Stimulated activated CD4-positive, alpha-beta T cell treated with anti-CD3 and anti-CD28 coated beads, Interleukin-1b, Interleukin-23, amount 100 ng/mL, for 24 hours (primary cell): ENCODE results near the gene MT4.

Experiments used
- DNase-seq, 4 experiments: peaks; one replicate each; pipeline ENCODE4 v3.0.0-alpha.2; 2020; ENCODE audit warnings: low read depth in 4 of 4, low spot score in 1 of 4

The MT4 gene

DNA sequence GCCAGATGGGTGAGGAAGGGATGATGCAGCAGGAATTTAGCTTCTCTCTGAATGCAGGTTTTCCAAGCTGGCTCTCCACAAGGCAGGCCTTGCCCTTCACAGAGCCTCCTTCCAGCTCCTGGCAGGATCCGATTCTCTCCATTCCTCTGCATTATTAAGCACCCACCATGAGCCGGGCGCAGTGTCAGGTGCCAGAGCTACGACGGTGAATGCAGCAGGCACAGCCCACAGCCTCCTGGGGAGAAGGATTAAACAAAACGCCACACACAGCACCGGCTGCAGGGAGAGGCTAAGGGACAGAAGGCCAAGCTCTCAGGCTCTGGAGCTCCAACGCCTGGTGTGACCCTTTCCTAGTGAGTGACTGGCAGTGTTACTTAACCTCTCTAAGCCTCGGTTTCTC lies 36.5 kb downstream of the MT4 start:
- no peak for DNase-seq

DNA sequence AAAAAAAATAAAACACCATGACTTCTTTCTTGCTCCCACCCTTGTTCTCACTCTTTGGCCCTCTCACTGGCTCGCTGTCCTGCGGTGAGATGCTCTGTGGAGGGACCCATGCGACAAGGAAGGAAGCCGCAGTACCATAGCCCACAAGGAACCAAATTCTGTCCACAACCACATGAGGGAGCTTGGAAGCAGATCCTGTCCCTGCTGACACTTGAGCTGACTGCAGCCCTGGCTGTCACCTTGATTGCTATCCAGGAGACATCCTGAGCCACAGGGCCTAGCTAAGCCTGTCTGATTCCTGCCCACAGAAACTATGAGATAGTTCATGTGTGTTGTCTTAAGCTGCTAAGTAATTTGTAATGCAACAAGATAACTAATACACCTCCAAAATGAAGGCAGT lies 38.7 kb downstream of the MT4 start:
- no peak for DNase-seq

DNA sequence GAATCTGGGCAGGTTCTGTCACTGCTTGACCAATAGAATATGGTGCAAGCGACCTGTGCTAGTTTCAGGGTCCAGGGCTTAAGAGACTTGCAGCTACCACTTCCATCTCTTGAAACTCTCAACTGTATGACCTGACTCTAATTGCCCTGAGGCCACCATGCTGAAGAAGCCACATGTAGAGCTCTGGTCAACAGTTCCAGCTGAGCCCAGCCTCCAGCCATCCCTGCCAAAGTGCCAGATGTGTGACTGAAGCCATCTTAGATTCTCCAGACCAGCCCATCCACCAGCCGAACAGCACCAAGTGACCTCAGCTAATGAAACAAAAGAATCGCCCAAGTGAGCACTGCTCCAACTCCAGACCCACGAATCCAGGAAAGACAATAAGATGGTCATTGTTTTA lies 40.1 kb downstream of the MT4 start:
- DNase-seq: no peak

DNA sequence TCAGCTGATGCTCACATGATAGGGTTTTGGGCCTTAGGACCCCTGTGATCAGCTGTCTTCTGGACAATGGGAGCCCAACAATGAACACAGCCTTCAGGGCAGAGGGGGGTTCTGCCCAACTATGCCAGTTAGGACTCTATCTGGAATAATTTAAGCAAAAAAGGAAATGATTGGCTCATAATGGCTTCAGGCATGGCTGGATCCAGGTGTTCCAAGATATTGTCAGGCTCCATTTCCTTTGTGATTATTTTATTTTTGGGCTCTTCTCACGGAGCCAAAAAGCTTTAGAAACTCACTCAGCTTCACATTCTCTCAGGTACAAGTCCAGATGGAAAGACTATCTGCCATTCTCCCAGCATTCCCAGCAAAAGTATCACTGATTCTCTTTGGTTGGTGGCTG lies 40.6 kb downstream of the MT4 start:
- DNase-seq: no peak

DNA sequence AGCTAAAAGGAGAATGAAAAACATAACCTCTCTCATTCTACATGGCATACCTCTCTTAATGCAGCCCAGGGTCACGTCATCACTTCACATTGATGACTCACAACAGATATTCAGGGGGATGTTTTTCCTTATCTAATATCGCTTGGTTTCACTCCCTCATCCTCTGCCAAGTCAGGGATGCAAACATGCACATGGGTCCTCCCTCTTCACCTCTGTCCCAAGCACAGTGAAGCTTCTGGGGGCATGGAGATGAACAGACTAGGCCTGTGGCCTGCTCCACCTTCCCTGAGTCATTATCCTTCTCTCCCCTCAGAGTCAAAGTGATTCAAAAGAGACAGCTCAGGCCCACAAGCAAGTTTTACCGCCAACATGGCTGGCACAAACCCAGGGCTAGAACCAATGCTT lies 41.2 kb downstream of the MT4 start:
- no peak for DNase-seq

DNA sequence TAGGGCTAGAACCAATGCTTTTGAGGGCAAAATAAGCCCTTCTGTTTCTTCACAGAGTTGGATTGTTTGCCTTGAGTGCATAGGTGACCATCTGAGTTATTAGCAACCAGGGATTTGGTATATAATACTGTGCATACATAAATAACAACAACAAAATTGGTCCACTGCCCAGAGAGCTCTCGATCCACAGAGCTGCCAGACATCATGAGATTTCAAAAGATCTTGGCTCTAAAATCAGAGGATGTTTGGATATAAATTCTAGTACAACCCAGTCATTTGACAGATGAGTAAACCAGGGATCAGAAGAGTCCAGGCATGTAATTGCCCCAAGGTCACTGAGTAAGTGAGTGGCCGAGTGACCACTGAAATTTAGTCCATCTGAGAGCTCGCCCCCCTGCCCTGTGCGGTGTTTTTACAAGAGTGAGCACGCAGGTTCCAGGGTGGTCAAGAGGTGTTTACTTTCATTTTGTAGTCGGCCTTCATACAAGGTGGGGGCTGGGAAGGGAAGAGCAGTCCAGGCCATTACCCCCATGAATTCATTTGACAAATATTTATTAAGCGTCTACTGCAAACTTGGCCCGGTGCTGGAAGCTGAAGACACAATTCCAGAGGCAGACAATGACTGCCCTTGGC lies 41.7 kb downstream of the MT4 start:
- DNase-seq: no peak

DNA sequence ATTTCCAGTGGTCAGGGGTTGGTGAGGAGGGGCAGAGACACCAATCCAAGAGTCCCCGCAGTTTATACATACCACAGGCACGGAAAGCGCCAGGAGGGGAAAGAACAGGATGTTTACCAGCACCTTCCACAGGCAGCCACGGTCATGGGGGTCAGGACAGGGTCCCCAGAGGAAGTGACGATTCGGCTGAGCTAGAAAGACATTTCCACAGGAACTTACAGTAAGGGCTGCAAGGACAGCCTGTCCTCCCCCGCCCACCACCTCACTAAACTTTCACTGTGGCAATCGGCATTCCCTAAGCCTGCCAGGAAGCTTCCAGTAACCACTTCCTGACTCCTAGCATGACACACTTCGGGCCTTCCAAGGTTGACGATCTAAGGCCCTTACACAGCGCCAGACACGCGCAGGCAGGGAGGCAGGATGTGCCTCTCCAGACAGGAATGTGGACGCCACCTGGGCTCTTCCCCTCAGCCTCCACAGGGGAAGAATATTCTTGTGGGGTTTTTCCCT lies 42.3 kb downstream of the MT4 start:
- DNase-seq: no peak

DNA sequence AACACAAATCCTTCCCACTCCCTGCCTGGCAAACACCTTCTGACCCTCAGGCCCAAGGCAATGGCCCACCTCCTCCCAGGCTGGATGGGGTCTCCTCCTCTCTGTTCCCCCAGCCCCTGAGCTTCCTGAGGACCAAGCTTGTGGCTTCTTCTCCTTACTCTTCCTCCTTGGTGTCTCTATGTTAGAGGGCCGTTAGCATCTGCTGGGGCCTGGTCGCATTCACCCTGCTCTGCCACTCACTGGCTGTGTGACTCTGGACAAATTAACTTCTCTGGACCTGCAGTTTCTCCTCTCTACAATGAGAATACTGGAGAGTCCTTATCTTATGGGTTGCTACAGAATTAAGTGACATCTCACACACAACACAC lies 42.8 kb downstream of the MT4 start:
- DNase-seq: no peak

DNA sequence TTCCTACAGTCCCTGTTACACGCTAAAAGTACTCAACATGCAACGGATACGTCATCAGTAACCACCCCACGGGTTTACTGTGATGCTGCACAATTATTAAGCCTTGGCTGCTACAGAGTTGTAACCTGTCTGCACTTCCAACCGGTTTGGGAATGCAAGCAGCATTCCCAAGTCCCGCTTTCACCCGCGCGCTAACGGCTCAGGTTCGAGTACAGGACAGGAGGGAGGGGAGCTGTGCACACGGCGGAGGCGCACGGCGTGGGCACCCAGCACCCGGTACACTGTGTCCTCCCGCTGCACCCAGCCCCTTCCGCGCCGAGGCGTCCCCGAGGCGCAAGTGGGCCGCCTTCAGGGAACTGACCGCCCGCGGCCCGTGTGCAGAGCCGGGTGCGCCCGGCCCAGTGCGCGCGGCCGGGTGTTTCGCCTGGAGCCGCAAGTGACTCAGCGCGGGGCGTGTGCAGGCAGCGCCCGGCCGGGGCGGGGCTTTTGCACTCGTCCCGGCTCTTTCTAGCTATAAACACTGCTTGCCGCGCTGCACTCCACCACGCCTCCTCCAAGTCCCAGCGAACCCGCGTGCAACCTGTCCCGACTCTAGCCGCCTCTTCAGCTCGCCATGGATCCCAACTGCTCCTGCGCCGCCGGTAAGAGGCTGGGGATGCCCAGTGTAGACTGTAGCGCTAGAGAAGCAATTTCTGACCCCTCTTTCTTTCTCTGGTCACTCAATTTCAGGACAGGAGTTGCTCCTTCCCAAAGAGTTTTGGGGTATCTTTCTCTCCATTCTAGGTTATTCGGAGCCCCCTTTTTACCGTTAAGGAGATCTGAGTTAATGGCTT lies 43.4 kb downstream of the MT4 start, which contains the start of gene MT2A:
TSS of gene MT2A (plus strand) at position 542 of the 833 bp plus-strand sequence. CDS start at position 614, 72 bp downstream.
- DNase-seq: peak; percentile 79 to 90 (median 82)

DNA sequence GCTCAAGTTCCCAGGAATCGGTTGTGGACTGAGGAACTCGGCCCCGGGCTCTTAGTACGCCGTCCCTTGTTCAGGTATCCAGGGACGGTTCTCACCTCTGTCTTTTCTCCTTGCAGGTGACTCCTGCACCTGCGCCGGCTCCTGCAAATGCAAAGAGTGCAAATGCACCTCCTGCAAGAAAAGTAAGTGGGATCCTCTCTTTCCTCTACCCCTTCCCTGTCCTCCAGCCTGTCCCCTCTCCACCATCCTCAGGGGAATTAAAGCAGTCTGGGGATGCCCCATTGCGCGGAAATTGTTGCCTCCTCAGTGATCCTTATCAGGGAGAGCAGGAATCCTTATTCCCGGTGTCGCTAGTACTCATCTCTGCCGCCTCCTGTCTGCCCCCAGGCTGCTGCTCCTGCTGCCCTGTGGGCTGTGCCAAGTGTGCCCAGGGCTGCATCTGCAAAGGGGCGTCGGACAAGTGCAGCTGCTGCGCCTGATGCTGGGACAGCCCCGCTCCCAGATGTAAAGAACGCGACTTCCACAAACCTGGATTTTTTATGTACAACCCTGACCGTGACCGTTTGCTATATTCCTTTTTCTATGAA lies 44.1 kb downstream of the MT4 start:
- no peak for DNase-seq

DNA sequence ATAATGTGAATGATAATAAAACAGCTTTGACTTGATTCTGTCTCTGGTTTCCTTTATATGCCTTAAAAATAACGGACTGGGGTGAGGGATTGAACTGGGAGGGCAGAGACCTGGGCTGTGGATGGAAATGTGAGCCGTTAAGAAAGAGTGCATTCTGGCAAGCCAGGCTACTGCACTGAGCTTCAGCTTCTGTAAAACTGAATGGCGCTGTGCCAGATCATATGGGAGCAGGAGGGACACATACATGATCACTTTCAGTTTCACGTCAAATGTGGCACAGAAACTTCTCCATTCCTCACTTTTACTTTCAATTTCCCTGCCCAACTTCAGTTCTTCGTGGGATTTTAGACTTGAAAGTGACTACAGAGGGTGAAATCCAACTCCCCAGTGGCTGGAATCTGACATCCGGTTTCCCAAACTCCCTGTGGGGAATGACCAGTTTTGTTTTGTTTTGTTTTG lies 44.6 kb downstream of the MT4 start:
- DNase-seq: peak; percentile 52 to 70 (median 60)

DNA sequence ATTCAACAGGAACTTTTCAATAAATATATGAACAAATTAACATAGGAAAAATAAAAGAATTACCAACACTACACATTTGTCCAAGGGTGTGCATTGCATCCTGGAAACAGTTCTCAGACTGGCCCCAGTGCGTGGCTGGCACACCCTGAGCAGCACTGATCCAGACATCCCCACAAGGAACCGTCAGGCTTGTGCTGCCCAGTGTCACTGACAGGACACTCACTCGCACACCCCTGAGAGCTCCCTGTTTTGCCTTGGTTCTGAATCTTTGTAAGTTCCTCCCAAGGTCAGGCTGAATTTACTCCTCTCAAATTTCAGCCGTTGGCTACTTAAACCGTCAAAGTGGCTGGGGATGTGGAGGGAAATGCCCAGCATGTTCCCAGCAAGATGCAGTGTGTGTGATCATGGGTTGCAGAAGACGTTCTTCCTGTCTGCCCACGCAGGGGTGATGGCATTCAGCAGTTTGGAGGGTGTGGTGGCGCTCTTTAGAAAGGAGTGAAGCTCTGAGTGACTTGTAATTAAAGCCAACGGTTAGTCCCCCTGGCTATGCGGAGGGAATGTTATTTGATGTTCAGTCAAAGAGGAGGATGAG lies 45.2 kb downstream of the MT4 start:
- DNase-seq: peak; percentile 42 to 77 (median 58)

DNA sequence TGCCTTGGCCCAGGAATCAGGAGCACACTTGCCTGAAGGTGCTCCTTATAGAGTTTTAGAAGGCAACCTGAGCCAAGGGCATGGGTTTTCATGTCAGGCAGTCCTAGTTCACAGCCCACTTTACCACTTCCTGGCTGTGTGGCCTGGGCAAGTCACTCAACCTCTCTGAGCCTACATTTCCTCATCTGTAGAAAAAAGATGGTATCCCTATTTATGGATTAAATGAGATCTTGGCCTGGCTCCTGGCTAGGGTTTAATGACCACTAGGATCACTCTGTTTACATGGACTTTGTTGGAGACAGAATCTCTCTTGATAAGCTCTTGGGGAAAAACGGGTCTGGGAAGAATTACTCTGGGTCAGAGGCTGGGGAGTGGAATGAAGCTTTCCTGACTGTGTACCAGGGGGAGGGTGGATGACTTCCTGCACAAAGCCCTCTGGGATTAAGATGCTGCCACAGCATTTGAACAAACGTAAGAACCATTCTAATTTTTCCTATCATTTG lies 45.8 kb downstream of the MT4 start:
- peak in 1 of 4 experiments; percentile 46 for DNase-seq

DNA sequence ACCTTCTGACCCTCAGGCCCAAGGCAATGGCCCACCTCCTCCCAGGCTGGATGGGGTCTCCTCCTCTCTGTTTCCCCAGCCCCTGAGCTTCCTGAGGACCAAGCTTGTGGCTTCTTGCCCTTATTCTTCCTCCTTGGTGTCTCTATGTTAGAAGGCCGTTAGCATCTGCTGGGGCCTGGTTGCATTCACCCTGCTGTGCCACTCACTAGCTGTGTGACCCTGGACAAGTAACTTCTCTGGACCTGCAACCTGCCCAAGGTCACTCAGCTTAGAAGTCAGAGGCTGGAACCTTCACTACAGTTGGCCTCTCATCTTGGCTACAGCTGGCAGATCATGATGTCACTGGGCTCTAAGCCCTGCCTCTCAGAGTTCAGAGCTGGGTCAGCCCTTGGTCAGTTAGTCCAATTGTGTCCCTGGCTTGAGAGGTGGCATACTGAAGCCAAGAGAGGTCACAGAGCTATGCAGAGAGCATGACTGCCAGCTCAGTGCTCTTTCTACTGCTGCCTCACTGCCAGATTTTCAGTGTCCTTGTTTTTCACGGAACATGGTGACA lies 46.5 kb downstream of the MT4 start:
- DNase-seq: no peak

DNA sequence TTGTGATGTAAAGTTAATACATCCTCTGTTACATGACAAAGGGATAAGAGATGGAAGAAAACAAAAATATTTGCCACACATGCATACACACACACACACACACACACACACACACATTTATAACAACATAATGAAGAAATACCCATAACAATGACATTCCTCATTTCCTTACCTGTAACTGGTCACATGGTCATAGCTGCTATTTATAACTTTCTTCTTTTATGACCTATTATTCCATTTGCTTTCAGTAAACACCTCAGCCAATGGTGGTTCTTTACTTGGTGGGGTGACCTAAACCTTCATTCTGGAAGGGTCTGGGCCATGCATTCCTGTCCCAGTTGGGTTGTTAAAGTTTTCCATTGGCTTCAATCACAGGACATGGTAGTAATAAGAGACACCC lies 48.8 kb downstream of the MT4 start:
- DNase-seq: no peak

DNA sequence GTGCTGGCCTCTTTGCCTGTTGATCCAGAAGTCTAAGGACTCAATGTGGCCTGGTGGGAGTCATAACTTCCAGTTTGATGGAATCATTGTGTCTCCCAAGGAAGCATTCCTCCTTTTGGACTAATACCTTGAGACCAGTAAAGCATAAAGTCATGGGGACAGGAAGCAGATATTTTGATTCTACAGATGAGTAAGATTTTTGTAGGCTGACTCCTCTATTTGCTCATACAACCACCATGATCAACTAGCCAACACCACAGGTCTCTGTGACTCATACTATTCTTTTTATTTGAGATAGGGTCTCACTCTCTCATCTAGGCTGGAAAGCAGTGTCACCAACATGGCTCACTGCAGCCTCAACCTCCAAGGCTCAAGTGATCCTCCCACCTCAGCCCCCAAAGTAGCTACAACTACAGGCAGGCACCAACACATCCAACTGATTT lies 49.7 kb downstream of the MT4 start:
- DNase-seq: no peak

DNA sequence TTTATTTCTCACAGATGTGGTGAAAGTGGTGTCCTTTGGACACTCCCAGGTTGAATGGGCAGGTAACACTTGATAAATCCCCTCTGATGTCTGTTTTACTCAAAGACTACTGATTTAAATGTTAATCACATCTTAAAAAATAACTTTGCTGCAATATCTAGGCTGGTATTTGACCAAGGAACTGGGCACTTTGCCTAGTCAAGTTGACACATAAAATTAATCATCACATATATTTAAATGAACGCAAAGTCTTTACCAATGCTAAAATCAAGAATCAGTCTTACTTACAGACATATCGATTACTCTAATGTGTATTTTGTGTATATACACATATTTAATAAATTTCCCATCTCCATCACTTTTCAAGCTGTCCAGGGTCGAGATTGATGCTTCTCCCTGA lies 50.5 kb downstream of the MT4 start:
- DNase-seq: no peak

DNA sequence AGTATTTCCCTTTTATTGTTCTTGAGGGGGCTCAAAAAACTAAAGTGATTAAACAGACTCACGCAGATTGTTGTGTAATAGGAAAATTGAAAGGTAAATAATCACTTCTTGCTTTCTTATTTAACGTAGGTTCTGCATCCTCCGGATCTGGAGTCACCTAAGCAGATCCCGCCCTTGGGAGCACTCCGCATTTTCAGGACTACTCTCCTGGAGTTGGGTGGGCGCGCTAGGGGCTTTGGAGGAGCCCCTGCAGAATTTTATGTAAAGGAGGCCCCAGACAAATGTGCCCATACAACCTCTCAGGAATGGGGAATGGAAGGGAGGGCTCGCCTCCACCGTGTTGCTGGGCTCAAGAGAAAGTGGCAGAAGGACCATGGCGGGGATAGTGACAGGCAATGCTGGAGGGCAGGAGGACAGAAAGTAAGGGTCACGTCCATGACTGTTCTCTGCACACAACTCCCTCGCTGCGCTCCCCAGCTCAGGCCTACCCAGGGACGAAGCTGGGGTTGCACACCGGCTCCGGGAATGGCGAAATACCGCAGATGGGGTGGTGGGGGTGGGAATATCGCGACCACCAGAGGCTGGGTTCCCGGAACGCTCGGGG lies 51.8 kb downstream of the MT4 start:
- DNase-seq: no peak

DNA sequence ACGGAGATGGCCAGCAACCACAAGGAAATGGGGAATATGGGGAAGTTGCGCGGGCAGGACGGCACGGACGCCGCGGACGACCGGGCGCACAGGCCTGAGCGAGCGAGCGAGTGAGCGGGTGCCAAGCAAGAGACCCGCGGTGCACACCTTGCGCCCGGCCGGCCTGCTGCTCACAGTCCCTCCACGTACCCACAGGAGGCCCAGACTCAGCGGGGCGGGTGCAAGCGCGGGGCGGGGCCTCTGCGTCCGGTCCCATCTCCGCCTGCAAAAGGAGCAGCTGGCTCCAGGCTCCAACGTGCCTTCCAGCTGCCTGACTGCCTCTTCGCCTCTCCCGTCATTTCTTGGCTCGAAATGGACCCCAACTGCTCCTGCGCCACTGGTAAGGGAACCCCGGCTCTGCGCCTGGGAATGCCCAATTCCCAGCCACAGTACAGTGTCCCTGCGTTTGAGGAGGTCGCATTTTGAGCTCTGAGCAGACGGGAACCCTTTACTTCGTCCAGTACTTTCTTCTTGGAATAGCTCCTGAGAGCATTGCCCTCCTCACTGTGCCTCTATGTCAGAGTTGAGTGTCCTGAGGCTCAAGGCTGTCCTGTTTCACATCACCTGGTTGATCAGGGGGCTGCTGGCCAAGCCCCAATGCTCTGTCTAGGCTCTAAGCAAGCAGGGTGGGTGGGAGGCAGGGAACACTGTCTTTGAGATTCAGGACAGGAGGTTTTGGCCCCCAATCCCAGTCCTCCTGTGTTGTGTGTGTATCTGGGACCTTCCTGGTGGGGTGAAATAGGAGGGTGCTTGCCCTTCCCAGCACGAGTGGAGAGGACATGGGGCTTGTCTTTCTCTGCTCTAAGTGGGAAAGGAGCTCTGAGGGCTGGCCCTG lies 52.6 kb downstream of the MT4 start:
- DNase-seq: peak in 1 of 4 experiments; percentile 56

DNA sequence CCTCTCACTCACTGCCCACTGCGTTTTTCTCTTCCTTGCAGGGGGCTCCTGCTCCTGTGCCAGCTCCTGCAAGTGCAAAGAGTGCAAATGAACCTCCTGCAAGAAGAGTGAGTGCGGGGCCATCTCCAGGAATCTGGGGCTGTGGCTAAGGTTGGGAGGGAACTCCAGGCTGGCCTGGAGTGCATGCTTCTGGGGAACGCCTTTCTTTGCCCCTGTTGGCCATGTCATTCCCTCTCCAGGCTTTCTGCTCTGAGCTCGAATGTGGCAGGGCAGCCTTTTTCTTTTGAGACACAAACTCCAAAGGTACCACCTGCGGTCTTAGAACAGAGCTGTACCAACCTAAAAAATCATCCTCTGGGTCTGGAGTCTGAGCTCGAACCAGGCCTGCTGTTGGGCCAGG lies 53.3 kb downstream of the MT4 start:
- no peak for DNase-seq
